Spleen (tissue), 11 donors: ENCODE results near the gene NKTR. TPM values are rescaled to one million over a fixed set of nuclear protein-coding genes. Genes with fewer than 3 reads are reported as not detected.

Experiments used
- DNase-seq: peaks from one replicate; pipeline ENCODE4 v3.0.0-alpha.2; 2020
- H3K27ac ChIP-seq, 8 donors: fragments of 200-600 bp; sonication (generic) in 7 of 8; 1 replicate in 4 of 8; 2 replicates in 4 of 8; pipeline versions ENCODE4 v1.5.0 to v1.8.0; 2016 to 2021; ENCODE audit warnings: inconsistent platforms in 4 of 8, mild to moderate bottlenecking in 4 of 8, moderate library complexity in 1 of 8
- H3K27me3 ChIP-seq, 7 donors: fragments of 200-600 bp; sonication (generic) in 6 of 7; replicated peaks in 1 of 7; 1 replicate in 4 of 7; 2 replicates in 3 of 7; pipeline versions ENCODE4 v1.5.0 to v1.8.0; 2016 to 2021; ENCODE audit warnings: inconsistent platforms in 3 of 7, mild to moderate bottlenecking in 1 of 7
- H3K36me3 ChIP-seq, 6 donors: fragments of 200-600 bp; sonication (generic) in 5 of 6; 1 replicate in 4 of 6; 2 replicates in 2 of 6; pipeline versions ENCODE4 v1.5.0 to v1.8.0; 2016 to 2021; ENCODE audit warnings: inconsistent platforms in 2 of 6
- H3K4me1 ChIP-seq, 6 donors: fragments of 200-600 bp; sonication (generic) in 5 of 6; 1 replicate in 3 of 6; 2 replicates in 3 of 6; pipeline versions ENCODE4 v1.5.0 to v1.8.0; 2016 to 2021; ENCODE audit warnings: inconsistent platforms in 3 of 6
- H3K4me3 ChIP-seq, 8 donors: fragments of 200-600 bp; sonication (generic) in 7 of 8; 1 replicate in 4 of 8; 2 replicates in 4 of 8; pipeline versions ENCODE4 v1.5.0 to v1.8.0; 2016 to 2021; ENCODE audit warnings: inconsistent platforms in 4 of 8, mild to moderate bottlenecking in 4 of 8, moderate library complexity in 2 of 8
- H3K9me3 ChIP-seq, 8 donors: fragments of 200-600 bp; sonication (generic) in 7 of 8; 1 replicate in 4 of 8; 2 replicates in 4 of 8; pipeline versions ENCODE4 v1.5.0 to v1.8.0; 2016 to 2021; ENCODE audit warnings: inconsistent platforms in 4 of 8
- CTCF ChIP-seq, 11 experiments: fragments of 200-600 bp in 7 of 11; fragments of 450-650 bp in 4 of 11; sonication (generic) in 4 of 11; IDR thresholded peaks in 8 of 11; conservative IDR thresholded peaks in 3 of 11; 1 replicate in 7 of 11; 2 replicates in 4 of 11; pipeline versions ENCODE4 v1.4.0 to v1.8.0; 2016 to 2021; ENCODE audit warnings: antibody characterized with exemption in 11 of 11, inconsistent platforms in 4 of 11, mild to moderate bottlenecking in 1 of 11
- POLR2A ChIP-seq, 3 donors: fragments of 450-650 bp; IDR thresholded peaks; one replicate each; pipeline ENCODE4 v1.5.1; 2017; ENCODE audit warnings: antibody characterized with exemption in 3 of 3, mild to moderate bottlenecking in 1 of 3
- POLR2AphosphoS5 ChIP-seq, 3 donors: sonication (generic); formaldehyde crosslinking; IDR thresholded peaks; one replicate each; pipeline ENCODE4 v1.5.1; 2017; ENCODE audit warnings: antibody characterized with exemption in 3 of 3
- WGBS, 5 donors: extraction: QIAGEN DNeasy Blood & Tissue Kit in 3 of 5; methylation state at CpG; one replicate each; pipeline versions ENCODE4 v1.1.5 to v1.1.7; 2013 to 2018; 5-methylcytosine and 5-hydroxymethylcytosine counted together
- intact Hi-C: fragments of 100-400 bp; cut with DNase I; formaldehyde crosslinking; loops from one replicate; pipeline ENCODE4 v1.15.0; 2023; ENCODE audit warnings: low total_unique reads
- polyA plus RNA-seq, 3 donors: library from polyadenylated mRNA; stranded (reverse); fragments of 200-250 nt; gene quantifications; one replicate each; pipeline ENCODE4 v1.2.1, GENCODE V29; 2013
- total RNA-seq, 7 donors: library from RNA; depleted of rRNA in 3 of 7; stranded (reverse); fragments of >200 nt in 3 of 7; fragmentation: NEBNext Ultra II Directional in 4 of 7; extraction: Animal tissue kit (Norgen Biotek cat#: 25700) in 4 of 7; gene quantifications; one replicate each; pipeline versions ENCODE4 v1.1.0 to v1.2.1, GENCODE V29; 2016 to 2021
- donor health status: healthy with polysubstance abuse.
- donor health status: DM: no; HTN: no; CAD: no; lungs with moderate emphysema.
- donor health status: DM: no; HTN: no; CAD: no.
- donor health status: Bipolar disorder and iron deficiency.
- donor health status: healthy.
- donor health status: DM: no; HTN: no; CAD: no.
- donor health status: DM: yes; HTN: yes; CAD: no.

The NKTR gene
- total and polyA plus RNA-seq, 10 donors, result 19.9 to 258 (median 140) TPM

GRCh38 chr3:42655331-42655888, 54.9 kb downstream of the NKTR start:
- H3K4me3 ChIP-seq, result peak overlapping the region in 6 of 8 donors; percentile 49 to 86 (median 66)
- WGBS, 5 donors, result 20 to 70% (median 58%) methylated on average over 3 to 4 of the region's 4 CpGs
- intact Hi-C loops, result loop anchor here (10.0 kb wide), 1 partner anchor 89 kb away; no protein-coding TSS in a partner anchor
- TF ChIP-seq CTCF (IDR thresholded peaks at IDR 0.05 in 8 of 11, conservative IDR thresholded peaks at IDR 0.05 in 3 of 11) (no peak), POLR2AphosphoS5 (IDR thresholded peaks at IDR 0.05) (peak; percentile 7 to 53 (median 23)), POLR2A (IDR thresholded peaks at IDR 0.05) (no peak)
- DNase-seq, result no peak
- peaks cover 17 to 77% (median 45%) of the 10 kb centered on the region in 6 donors for H3K4me1 ChIP-seq
- H3K9me3 ChIP-seq, result no peaks in the 10 kb centered on the region
- peaks cover 0 to 23% (median 2%) of the 10 kb centered on the region in 6 donors for H3K36me3 ChIP-seq
- peak overlapping the region in 7 of 8 donors; percentile 26 to 90 (median 79) for H3K27ac ChIP-seq
- H3K27me3 ChIP-seq, result peaks cover 0 to 15% (median 0%) of the 10 kb centered on the region in 7 donors

GRCh38 chr3:42655980-42656679, 55.6 kb downstream of the NKTR start:
- DNase-seq, result no peak
- Histone ChIP-seq H3K4me1 (peaks cover 17 to 70% (median 45%) of the 10 kb centered on the region in 6 donors), H3K27ac (peak overlapping the region in 3 of 8 donors; percentile 84 to 90 (median 85)), H3K4me3 (peak overlapping the region in 1 of 8 donors; percentile 86), H3K9me3 (no peaks in the 10 kb centered on the region), H3K27me3 (peaks cover 0 to 15% (median 0%) of the 10 kb centered on the region in 7 donors), H3K36me3 (peaks cover 0 to 29% (median 2%) of the 10 kb centered on the region in 6 donors)
- no peak for TF ChIP-seq POLR2AphosphoS5 (IDR thresholded peaks at IDR 0.05)
- TF ChIP-seq POLR2A (IDR thresholded peaks at IDR 0.05), result no peak
- TF ChIP-seq CTCF (IDR thresholded peaks at IDR 0.05 in 8 of 11, conservative IDR thresholded peaks at IDR 0.05 in 3 of 11), result no peak
- intact Hi-C loops, result loop anchor here (10.0 kb wide), 1 partner anchor 89 kb away; no protein-coding TSS in a partner anchor
- WGBS, 5 donors, result 84 to 93% (median 88%) methylated on average over 6 of the region's 6 CpGs

- H3K9me3 ChIP-seq, result no peaks in the 10 kb centered on the region
- WGBS, 5 donors, result 91 to 98% (median 94%) methylated on average over 6 to 9 of the region's 9 CpGs
- H3K4me3 ChIP-seq, result no peak overlapping the region
- H3K36me3 ChIP-seq, result peaks cover 0 to 37% (median 2%) of the 10 kb centered on the region in 6 donors
- TF ChIP-seq CTCF (IDR thresholded peaks at IDR 0.05 in 8 of 11, conservative IDR thresholded peaks at IDR 0.05 in 3 of 11) (no peak), POLR2A (IDR thresholded peaks at IDR 0.05) (no peak), POLR2AphosphoS5 (IDR thresholded peaks at IDR 0.05) (no peak)
- H3K27ac ChIP-seq, result peak overlapping the region in 2 of 8 donors; percentile 21 to 90
- intact Hi-C loops, result loop anchor here (10.0 kb wide), 1 partner anchor 88 kb away; no protein-coding TSS in a partner anchor
- H3K27me3 ChIP-seq, result peaks cover 0 to 15% (median 0%) of the 10 kb centered on the region in 7 donors
- DNase-seq, result no peak
- peaks cover 17 to 62% (median 39%) of the 10 kb centered on the region in 6 donors for H3K4me1 ChIP-seq
Measured at GRCh38 chr3:42656680-42657610, 56.5 kb downstream of the NKTR start.
